OCI-LY3 (cell line): ENCODE data around the gene AGAP1.

ENCODE experiments used
- CTCF ChIP-seq: fragments of 200-600, 300-600 bp; sonication (generic); IDR thresholded peaks from 2 replicates; pipeline ENCODE4 v1.5.1; 2014; ENCODE audit warnings: antibody characterized with exemption, low read length, low read depth
- EZH2phosphoT487 ChIP-seq: fragments of 200-600 bp; shearing (Covaris generic); IDR thresholded peaks from 2 replicates; pipeline ENCODE4 v1.6.1; 2018; ENCODE audit warnings: antibody characterized with exemption, mixed run types, low read depth

- TF ChIP-seq CTCF = no peak
- TF ChIP-seq EZH2phosphoT487 = no peak
These were observed 166.0 kb downstream of the AGAP1 start for GRCh38 chr2:235659767-235660322.
